IMR-90 (cell line): ENCODE measurements around the gene PI4KA. TPM values are rescaled to one million over a fixed set of nuclear protein-coding genes. Genes with fewer than 3 reads are reported as not detected.
"Not testable (repeated sequence)": the region's sequence is repeated elsewhere in the genome, so short reads cannot be mapped to it uniquely, and the experiment has no call there.

ENCODE experiments used
- ATAC-seq: fragments of 200-7000 bp; cut with Tn5 transposase; 2 replicates; pipeline ENCODE4 v1.9.1; 2020; ENCODE audit warnings: low read depth, mild to moderate bottlenecking, moderate library complexity
- BruUV-seq: library from RNA; stranded (reverse); fragments of 400-500 nt; replicated peaks from 2 replicates; lab custom pipeline; 2021; lab: Mats Ljungman, UMichigan
- CTCF ChIA-PET: fragments of 300-600 bp; formaldehyde crosslinking; extraction: SDS; loops from one replicate; lab custom pipeline; 2021; ENCODE audit warnings: antibody characterized with exemption; lab: Yijun Ruan, JAX
- POLR2A ChIA-PET: fragments of 300-600 bp; sonication (Branson Sonifier 250); formaldehyde crosslinking; loops from one replicate; lab custom pipeline; 2022; ENCODE audit warnings: antibody characterized with exemption; ENCODE audit not compliant: unreplicated experiment; lab: Charles Lee
- DNase-seq: peaks from one replicate; pipeline ENCODE4 v3.0.0; 2013
- H2AFZ ChIP-seq: replicated peaks from 2 replicates; pipeline ENCODE3; 2013; ENCODE audit warnings: low read length, mild to moderate bottlenecking; ENCODE audit not compliant: poor library complexity
- H2AK5ac ChIP-seq: 2 replicates; pipeline ENCODE4 v1.6.1; 2013; ENCODE audit warnings: low read depth, low read length, inconsistent platforms
- H2AK9ac ChIP-seq: replicated peaks from 2 replicates; pipeline ENCODE3; 2013; ENCODE audit warnings: mild to moderate bottlenecking, low read depth, low read length, moderate library complexity; ENCODE audit not compliant: poor library complexity
- H2BK120ac ChIP-seq: 2 replicates; pipeline ENCODE4 v1.6.1; 2013; ENCODE audit warnings: low read depth, low read length, inconsistent platforms
- H2BK15ac ChIP-seq: 3 replicates; pipeline ENCODE4 v1.6.1; 2013; ENCODE audit warnings: low read depth, low read length, inconsistent platforms
- H2BK20ac ChIP-seq: 2 replicates; pipeline ENCODE4 v1.6.1; 2013; ENCODE audit warnings: low read depth, mild to moderate bottlenecking, inconsistent platforms, low read length, moderate library complexity
- H2BK5ac ChIP-seq: 2 replicates; pipeline ENCODE4 v1.6.1; 2013; ENCODE audit warnings: mild to moderate bottlenecking, low read depth, low read length, inconsistent platforms; ENCODE audit not compliant: poor library complexity, severe bottlenecking
- H3K14ac ChIP-seq: replicated peaks from 2 replicates; pipeline ENCODE4 v1.6.1; 2013; ENCODE audit warnings: low read depth, low read length, inconsistent platforms
- H3K18ac ChIP-seq: 2 replicates; pipeline ENCODE4 v1.6.1; 2013; ENCODE audit warnings: low read depth, low read length, control low read depth
- H3K23ac ChIP-seq: 2 replicates; pipeline ENCODE4 v1.6.1; 2013; ENCODE audit warnings: low read depth, low read length, inconsistent platforms
- H3K27ac ChIP-seq: 2 replicates; pipeline ENCODE4 v1.5.1; 2013; ENCODE audit warnings: mild to moderate bottlenecking, control low read depth, low read length; ENCODE audit not compliant: insufficient read depth
- H3K27me3 ChIP-seq: 2 replicates; pipeline ENCODE4 v1.6.1; 2013; ENCODE audit warnings: low read length; ENCODE audit not compliant: control insufficient read depth, insufficient read depth
- H3K36me3 ChIP-seq: 2 replicates; pipeline ENCODE4 v1.6.1; 2013; ENCODE audit warnings: low read length, mixed read lengths; ENCODE audit not compliant: control insufficient read depth, insufficient read depth
- H3K4ac ChIP-seq: 2 replicates; pipeline ENCODE4 v1.6.1; 2013; ENCODE audit warnings: low read depth, low read length, inconsistent platforms
- H3K4me1 ChIP-seq: 2 replicates; pipeline ENCODE4 v1.6.1; 2013; ENCODE audit warnings: low read length, mixed read lengths; ENCODE audit not compliant: control insufficient read depth, insufficient read depth
- H3K4me2 ChIP-seq: 2 replicates; pipeline ENCODE4 v1.6.1; 2013; ENCODE audit warnings: low read depth, mild to moderate bottlenecking, control low read depth, low read length, moderate library complexity
- H3K4me3 ChIP-seq: 2 replicates; pipeline ENCODE4 v1.5.1; 2013; ENCODE audit warnings: low read depth, mild to moderate bottlenecking, control low read depth, low read length, moderate library complexity; ENCODE audit not compliant: insufficient read depth
- H3K56ac ChIP-seq: 2 replicates; pipeline ENCODE4 v1.6.1; 2013; ENCODE audit warnings: low read length, inconsistent platforms; ENCODE audit not compliant: insufficient read depth; ENCODE audit errors: extremely low read depth
- H3K79me1 ChIP-seq, 2 experiments: 2 replicates each; pipeline ENCODE4 v1.6.1; 2013; ENCODE audit warnings: low read length in 2 of 2, inconsistent platforms in 1 of 2, low read depth in 1 of 2
- H3K9ac ChIP-seq: 2 replicates; pipeline ENCODE4 v1.6.1; 2013; ENCODE audit warnings: low read depth, low read length, control low read depth
- H3K9me1 ChIP-seq: 2 replicates; pipeline ENCODE4 v1.6.1; 2013; ENCODE audit warnings: low read length, inconsistent platforms; ENCODE audit not compliant: insufficient read depth
- H3K9me3 ChIP-seq: 2 replicates; pipeline ENCODE4 v1.6.1; 2013; ENCODE audit warnings: low read length; ENCODE audit not compliant: control insufficient read depth, insufficient read depth
- H4K20me1 ChIP-seq: 2 replicates; pipeline ENCODE4 v1.6.1; 2013; ENCODE audit warnings: low read length, inconsistent platforms; ENCODE audit not compliant: insufficient read depth
- H4K5ac ChIP-seq: 2 replicates; pipeline ENCODE4 v1.6.1; 2013; ENCODE audit warnings: mild to moderate bottlenecking, low read depth, low read length, control low read depth
- H4K8ac ChIP-seq, 2 experiments: 2 replicates each; pipeline ENCODE4 v1.6.1; 2013; ENCODE audit warnings: low read depth in 2 of 2, low read length in 2 of 2, control low read depth in 1 of 2, inconsistent platforms in 1 of 2
- H4K91ac ChIP-seq: 2 replicates; pipeline ENCODE4 v1.6.1; 2013; ENCODE audit warnings: low read depth, low read length, inconsistent platforms; ENCODE audit not compliant: insufficient read depth
- WGBS, 2 experiments: methylation state at CpG; one replicate each; pipeline versions ENCODE4 v1.1.5 to v1.1.7; 2013; ENCODE audit warnings: missing lambda C conversion rate in 2 of 2; ENCODE audit not compliant: insufficient read length in 1 of 2; ENCODE audit errors: extremely low coverage in 2 of 2; 5-methylcytosine and 5-hydroxymethylcytosine counted together
- dilution Hi-C: fragments of 300-500 bp; cut with HindIII; formaldehyde crosslinking; loops from one replicate; pipeline ENCODE4 v1.14.3; 2018; ENCODE audit warnings: low sequenced_read_pairs; ENCODE audit not compliant: unreplicated experiment
- in situ Hi-C: fragments of 300-500 bp; cut with MboI; formaldehyde crosslinking; loops from 3 replicates; pipeline ENCODE4 v1.14.3; 2019; ENCODE audit warnings: low sequenced_read_pairs, inconsistent platforms, mixed read lengths
- intact Hi-C: fragments of 100-400 bp; cut with micrococcal nuclease; formaldehyde crosslinking; loops from 2 replicates; pipeline ENCODE4 v1.10.0; 2022
- polyA plus RNA-seq, 3 experiments: library from polyadenylated mRNA; depleted of rRNA; stranded (reverse); fragments of >200 nt; gene quantifications; 2 replicates each; pipeline ENCODE4 v1.2.3, GENCODE V29; 2012; ENCODE audit warnings: low replicate concordance in 1 of 3
- total RNA-seq: library from RNA; depleted of rRNA; stranded (reverse); fragments of >200 nt; gene quantifications from 2 replicates; pipeline ENCODE4 v1.2.3, GENCODE V29; 2012

The PI4KA gene
- total and polyA plus RNA-seq, 2 of the 4 experiments (the other 2 are of a cell fraction): 16.8 to 35.5 TPM

DNA sequence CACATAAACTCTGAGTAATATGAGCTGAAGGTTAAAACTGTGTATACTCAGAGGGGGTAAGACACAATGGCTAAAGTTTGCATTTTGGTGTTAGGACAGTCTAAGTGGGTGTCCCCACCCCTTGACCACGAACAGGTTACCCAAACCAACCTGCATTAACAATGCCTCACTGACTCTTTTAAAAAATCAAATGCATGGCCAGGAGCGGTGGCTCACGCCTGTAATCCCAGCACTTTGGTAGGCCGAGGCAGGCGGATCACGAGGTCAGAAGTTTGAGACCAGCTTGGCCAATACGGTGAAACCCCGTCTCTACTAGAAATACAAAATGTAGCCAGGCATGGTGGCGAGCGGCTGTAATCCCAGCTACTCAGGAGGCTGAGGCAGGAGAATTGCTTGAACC, 19.3 kb downstream of the PI4KA start:
- H3K27me3 ChIP-seq, H4K8ac ChIP-seq, DNase-seq, H2BK5ac ChIP-seq, H3K4me3 ChIP-seq, BruUV-seq, POLR2A ChIA-PET, H3K27ac ChIP-seq, H2BK120ac ChIP-seq, H3K4me2 ChIP-seq, H2AFZ ChIP-seq, H3K4me1 ChIP-seq, H4K91ac ChIP-seq, intact Hi-C loops, H3K18ac ChIP-seq, H3K36me3 ChIP-seq, H3K23ac ChIP-seq, H2AK5ac ChIP-seq, CTCF ChIA-PET, H3K56ac ChIP-seq, H3K4ac ChIP-seq, H3K9me3 ChIP-seq, H3K14ac ChIP-seq, H4K5ac ChIP-seq, H2BK15ac ChIP-seq, H3K9ac ChIP-seq, in situ Hi-C loops, ATAC-seq, H2BK20ac ChIP-seq, dilution Hi-C loops, H2AK9ac ChIP-seq: not testable (repeated sequence)
- WGBS, 2 experiments: 100% methylated on average over 5 of the region's 10 CpGs; no CpG with 5 or more reads in 1 of the 2 experiments
- H4K20me1 ChIP-seq: peaks cover 17% of the 10 kb centered on the region; the same call in 1 of the 2 replicates
- peaks cover 31 to 69% of the 10 kb centered on the region in 2 experiments for H3K79me1 ChIP-seq
- peaks cover 17% of the 10 kb centered on the region for H3K9me1 ChIP-seq
